Fibroblast of skin of back (primary cell): ENCODE data around the gene ADAMTS16.

Experiments used
- DNase-seq: peaks from one replicate; pipeline ENCODE4 v3.0.0-alpha.2; 2013

Gene ADAMTS16

GRCh38 chr5:5320062-5320805, 180.1 kb downstream of the ADAMTS16 start:
- no peak for DNase-seq

- DNase-seq, result no peak
These were observed 181.0 kb downstream of the ADAMTS16 start for GRCh38 chr5:5321137-5321536.

DNA sequence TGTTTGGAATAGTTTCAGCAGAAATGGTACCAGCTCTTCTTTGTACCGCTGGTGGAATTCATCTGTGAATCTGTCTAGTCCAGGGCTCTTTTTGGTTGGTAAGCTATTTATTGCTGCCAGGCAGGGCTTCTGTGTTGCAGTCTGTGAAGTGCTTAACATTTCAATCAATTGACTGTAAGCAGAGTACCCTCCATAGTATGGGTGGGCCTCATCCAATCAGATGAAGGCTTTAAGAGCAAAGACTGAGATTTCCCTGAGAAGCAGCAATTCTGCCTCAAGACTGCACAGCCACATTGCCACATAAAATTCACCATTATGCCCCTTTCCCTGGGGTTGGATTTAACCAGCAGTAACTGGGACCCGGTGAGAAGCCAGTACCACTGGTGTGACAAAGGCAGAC, 183.4 kb downstream of the ADAMTS16 start:
- no peak for DNase-seq

DNA sequence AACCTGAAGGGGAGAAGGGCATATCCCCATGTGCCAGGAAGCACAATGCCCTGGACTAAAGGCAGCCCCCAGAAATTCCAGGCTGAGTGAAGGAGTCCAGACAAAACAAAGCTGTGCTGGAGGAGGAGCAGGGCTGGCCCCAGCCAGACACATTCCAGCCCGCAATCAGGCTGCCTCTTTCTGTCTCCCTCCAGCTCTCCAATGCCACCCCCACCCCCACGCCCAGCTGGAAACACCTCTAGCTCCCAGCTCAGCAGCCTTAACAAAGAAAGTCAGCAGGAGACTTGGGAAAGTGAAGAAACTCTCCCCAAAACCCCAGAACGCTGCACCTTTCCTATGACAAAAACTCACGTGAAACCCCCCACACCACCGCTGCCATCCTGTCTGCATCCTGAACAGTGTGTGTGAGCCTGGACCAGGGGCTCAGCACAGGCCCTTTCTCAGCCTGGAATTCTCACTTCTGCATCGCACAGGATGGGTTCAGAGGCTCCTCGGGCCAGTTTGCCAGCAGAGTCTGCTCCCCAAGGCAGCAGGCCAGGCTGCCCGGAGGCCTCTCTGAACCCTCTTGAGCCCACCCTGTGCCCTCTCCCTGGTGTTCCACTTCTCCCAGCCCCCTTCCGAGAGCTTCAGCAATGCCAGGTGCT, 186.1 kb downstream of the ADAMTS16 start:
- DNase-seq, result peak; percentile 56

DNA sequence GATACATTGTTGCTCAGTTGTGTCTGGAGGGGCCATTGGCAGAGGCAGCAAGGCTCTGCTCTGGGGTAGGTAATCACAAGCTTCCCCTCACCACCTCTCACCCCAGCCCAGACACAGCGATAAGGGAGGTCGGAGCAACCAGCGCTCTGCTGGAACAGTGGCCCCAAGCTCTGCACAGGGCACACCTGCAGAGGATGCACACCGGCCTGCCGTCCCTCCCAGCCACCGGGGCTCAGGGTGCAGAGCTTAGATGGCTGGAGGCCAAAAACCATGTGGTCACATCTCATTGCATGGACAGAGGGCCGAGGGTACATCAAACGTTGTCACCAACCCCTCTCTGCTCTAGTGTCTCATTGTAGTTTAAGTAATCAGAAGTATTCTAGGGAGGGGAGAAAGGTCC, 187.0 kb downstream of the ADAMTS16 start:
- no peak for DNase-seq

DNA sequence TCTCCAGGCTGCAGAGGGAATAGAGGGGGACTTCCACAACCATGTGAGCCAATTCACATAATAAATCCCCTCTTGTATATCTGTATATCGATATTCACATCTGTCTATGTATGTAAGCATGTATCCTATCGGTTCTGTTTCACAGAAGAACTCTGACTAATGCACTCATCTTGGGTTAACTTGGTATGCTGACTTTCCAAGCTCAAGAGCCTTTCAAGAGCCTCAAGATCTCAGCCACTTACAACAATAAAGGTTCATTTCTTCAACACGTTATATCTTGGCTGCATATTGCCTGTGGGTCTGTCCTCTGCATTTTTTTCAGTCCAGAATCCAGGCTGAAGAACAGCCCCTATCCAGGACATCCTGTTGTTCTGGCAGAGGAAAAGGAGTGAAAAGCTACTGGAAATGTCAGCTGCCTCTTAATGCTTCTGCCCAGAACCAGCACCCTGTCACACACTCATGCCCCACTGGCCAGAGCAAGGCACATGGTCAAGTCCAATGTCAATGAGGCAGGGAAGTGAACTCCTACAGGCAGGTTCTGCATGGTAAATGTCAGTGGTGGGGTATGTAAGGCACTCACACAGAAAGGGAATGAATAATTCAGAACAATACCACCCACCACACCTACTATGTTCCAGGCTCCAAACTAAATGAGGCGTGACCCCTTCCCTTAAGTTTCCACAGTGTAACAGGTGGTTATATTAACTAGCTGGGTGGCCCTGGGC, 190.8 kb downstream of the ADAMTS16 start:
- DNase-seq, result no peak

DNA sequence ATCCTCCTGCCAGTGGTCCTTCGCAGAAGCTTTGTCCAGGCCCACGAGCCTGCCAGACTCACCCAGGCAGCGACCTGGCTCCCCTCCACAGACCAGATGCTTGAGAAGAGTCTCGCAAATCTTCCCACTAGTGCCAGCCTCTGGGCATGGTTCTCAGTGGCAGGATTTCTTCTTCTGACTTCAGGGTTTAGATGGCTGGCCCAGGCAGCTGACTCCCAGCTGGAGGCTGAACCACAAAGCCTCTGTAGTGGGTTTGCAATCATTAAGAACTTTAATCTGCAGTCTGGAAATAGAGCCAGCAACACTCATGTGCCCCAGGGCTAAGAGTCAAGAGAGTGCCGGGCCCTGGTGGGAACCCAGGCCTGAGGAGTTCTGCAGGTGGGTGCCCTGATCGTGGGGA, 191.7 kb downstream of the ADAMTS16 start:
- DNase-seq, result no peak

GRCh38 chr5:5332287-5332686, 192.2 kb downstream of the ADAMTS16 start:
- DNase-seq, result no peak

DNA sequence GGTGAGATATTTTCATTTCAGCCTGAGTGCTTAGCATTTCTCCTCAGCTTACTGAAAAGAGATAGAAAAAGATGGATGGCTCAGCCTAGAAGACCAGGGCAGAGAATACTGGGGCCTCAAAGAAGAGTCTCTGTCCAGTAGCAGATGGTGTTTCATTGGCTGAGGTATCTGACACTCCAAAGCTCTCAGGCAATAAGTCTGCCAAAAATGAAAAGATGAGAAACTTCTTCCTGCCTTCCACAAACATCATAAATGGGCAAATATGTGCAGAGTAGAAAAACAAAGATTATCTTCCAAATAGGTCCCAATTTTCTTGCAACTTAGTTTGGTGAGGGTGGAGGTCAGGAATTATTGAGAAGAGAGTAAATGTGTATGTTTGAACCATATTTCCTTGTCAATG, 195.0 kb downstream of the ADAMTS16 start:
- peak; percentile 79 for DNase-seq

DNA sequence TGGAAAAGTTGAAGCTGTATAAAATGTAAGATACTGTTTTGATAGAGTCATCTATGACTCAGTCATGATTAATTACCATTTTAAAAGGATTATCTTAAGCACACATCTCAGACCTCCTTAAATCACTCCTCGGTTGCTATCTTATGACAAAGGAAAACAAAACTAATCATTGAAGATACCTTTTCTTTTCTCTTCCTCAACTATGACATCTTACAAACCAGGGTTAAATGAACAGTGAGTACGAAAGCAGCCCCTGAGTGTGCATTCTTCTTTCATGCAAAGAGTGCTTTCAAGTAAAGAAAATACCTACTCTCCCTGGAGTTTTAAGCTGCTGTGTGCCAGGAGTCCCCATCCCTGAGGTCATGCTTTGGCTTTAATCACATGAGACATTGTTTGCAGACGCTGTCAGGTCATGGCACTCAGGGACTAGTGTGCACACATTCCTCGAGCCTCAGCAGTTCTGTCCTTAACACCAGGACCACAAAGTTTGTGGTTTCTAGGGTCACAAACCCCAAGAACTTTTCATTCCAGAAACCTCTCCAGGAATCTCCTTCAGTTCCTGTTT, 195.7 kb downstream of the ADAMTS16 start:
- peak; percentile 94 for DNase-seq

GRCh38 chr5:5339257-5339656, 199.1 kb downstream of the ADAMTS16 start:
- DNase-seq, result no peak

DNA sequence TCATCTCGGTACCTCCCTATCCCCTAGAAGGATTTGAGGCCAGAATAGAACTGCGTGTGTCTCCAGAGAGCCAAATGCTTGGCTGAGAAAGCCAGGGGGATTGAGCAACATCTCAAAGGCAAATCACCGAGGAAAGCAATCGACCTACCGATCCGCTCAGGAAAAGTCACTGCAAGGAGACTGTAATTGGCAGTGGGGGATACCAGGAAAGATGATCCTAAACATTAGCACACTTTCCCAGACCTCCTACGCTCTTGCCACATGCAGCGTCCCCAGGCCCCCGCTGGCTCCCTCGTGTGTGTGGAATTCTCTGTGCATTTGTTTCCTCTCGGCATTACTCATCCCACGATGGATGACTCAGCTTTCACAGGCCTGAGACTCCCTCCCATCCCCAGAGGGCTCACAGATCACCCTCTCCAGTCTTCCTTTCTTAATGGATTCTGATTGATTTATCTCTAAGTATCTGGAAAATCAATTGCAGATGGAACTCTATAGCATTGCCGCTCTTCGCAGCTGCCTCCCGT, 200.1 kb downstream of the ADAMTS16 start:
- DNase-seq, result peak; percentile 98

GRCh38 chr5:5341531-5342292, 201.6 kb downstream of the ADAMTS16 start:
- DNase-seq, result peak; percentile 57

DNA sequence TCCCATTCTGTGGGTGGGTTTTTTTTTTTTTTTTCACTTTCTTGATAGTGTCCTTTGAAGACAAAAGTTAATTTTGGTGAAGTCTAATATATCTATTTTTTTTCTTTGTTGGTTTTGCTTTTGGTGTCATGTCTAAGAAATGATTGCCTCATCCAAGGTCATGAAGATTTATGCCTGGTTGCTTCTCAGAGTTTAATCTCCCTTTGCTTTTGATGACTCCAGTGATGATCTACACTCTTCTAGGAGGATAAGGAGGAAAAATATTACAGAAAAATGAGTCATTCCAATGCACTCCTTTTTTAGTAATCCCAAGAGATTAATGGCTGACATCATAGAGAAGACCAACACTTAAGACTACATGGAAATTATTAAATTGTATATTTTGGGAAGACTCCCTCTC, 202.7 kb downstream of the ADAMTS16 start:
- DNase-seq, result peak; percentile 91

DNA sequence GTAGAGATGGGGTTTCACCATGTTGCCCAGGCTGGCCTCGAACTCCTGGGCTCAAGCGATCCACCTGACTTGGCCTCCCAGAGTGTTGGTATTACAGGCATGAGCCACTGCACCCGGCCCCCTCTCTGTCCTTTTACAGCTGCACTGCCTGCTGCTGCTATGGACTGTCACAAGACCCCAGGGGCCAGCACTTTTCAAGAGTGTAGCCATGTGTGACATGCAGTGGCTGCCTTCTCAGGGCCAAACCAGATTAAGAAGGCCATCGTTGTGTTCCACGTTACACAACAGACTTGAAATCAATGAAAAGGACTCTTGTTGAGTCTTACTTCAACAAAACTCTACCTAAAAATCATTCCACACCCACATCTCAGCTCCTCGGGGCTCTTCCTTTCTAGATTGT, 203.4 kb downstream of the ADAMTS16 start:
- DNase-seq, result no peak

DNA sequence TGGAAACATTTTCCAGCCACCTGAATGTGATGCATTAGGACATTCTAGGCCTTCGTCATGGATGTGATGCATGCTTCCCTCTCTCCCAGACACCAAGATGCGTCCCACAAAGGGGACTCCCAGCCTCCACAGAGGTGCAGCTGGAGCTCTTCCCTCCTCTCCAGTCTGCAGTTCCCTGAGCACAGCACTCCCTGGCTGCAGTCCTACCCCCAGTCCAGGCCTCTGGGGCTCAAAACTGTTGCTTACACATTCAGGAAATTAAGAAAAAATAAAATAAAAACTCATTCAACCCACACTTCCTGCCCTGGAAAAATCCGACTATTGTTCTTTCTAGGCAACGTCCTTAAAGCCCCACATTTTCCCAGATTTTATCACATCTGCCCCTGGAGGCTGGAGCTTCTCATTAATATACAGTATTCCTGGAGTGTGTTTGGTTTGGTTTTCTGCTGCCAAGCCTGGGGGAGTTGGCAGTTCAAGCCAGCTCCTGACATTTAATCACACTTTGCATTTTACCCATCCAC, 204.0 kb downstream of the ADAMTS16 start:
- no peak for DNase-seq

DNA sequence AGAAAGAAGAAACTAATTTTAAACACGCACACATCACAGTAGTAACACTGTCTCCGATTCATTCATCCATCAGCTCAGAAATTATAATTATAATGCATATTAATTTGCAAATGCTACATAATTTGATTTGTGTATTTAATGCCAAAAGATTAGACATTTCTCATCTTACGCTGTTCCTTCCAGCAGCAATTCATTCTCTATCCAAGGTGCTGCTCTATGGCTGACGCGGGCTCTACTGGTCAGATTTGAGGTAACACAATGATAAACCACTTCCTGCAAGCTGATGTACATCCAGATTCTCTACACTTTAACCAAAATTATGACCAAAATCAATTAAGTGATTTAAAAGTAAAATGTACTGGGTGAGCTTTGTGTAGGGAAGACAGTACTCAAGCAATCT, 204.5 kb downstream of the ADAMTS16 start:
- DNase-seq, result no peak

- no peak for DNase-seq
These were observed 207.3 kb downstream of the ADAMTS16 start for GRCh38 chr5:5347442-5347841.

DNA sequence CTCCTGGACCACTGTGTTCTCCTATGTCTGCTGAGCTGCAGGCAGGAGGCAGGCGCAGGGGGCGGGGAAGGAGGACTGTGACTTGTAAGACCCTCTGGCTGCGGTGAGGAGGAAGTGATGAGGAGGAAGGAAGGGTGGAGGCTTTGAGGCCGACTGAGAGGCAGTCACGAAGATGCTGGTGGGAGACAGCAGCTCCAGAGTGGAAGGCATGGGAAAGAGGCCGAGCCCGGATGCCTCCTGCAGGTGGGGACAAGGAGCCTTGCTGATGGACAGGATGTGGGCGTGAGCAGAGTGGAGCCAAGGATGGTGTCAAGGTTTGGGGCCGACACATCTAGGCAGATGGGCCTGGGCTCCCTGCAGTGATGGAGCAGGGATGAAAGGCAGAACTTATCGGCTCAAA, 208.0 kb downstream of the ADAMTS16 start:
- DNase-seq, result no peak

GRCh38 chr5:5348576-5348975, 208.4 kb downstream of the ADAMTS16 start:
- DNase-seq, result no peak

DNA sequence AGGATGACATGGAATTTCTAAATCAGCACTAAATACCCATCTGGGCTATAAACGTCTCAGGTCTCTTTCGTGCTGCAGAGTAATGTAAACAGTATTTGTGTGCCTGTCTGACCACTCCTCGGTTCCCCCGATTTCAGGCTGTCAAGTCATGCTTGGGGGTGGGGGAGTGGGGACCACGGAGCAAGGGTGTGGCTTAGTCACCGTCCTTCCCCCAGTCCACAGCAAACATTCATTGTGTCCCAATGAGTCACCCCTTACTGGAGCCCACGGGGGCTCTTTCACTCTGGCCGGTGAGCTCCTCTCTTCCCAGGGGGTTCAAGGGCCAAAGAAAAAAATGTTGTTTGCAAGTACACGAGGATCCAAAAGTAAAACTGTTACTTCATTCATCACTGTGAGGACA, 210.0 kb downstream of the ADAMTS16 start:
- DNase-seq, result peak; percentile 87
